Left ventricle myocardium inferior (tissue), 1 donor: ENCODE results near the gene DIPK1B. TPM values are rescaled to one million over a fixed set of nuclear protein-coding genes. Genes with fewer than 3 reads are reported as not detected.
A peak's percentile ranks its signal among the peaks of the same experiment; 100 is the strongest.

ENCODE experiments used
- DNase-seq: peaks from one replicate; pipeline ENCODE4 v3.0.0-alpha.2; 2020
- H3K27ac ChIP-seq: fragments of 200-600 bp; replicated peaks from 2 replicates; pipeline ENCODE4 v1.8.0; 2021
- H3K27me3 ChIP-seq: fragments of 200-600 bp; 2 replicates; pipeline ENCODE4 v1.8.0; 2021; ENCODE audit warnings: low read depth
- H3K36me3 ChIP-seq: fragments of 200-600 bp; 2 replicates; pipeline ENCODE4 v1.8.0; 2021
- H3K4me1 ChIP-seq: fragments of 200-600 bp; 2 replicates; pipeline ENCODE4 v1.8.0; 2021
- H3K4me3 ChIP-seq: fragments of 200-600 bp; 2 replicates; pipeline ENCODE4 v1.8.0; 2021; ENCODE audit warnings: mild to moderate bottlenecking, moderate library complexity
- H3K9me3 ChIP-seq: fragments of 200-600 bp; replicated peaks from 2 replicates; pipeline ENCODE4 v1.8.0; 2021
- CTCF ChIP-seq: fragments of 200-600 bp; IDR thresholded peaks from 2 replicates; pipeline ENCODE4 v1.8.0; 2021; ENCODE audit warnings: antibody characterized with exemption, mild to moderate bottlenecking, borderline replicate concordance
- intact Hi-C: fragments of 100-400 bp; cut with micrococcal nuclease; formaldehyde crosslinking; loops from one replicate; pipeline ENCODE4 v1.11.0; 2022
- total RNA-seq: library from RNA; stranded (reverse); fragmentation: NEBNext Ultra II Directional; extraction: Animal tissue kit (Norgen Biotek cat#: 25700); gene quantifications from one replicate; pipeline ENCODE4 v1.2.1, GENCODE V29; 2021
- donor health status: DM: no; HTN: yes; CAD: no; lungs with severe emphysema.

Gene DIPK1B
- total RNA-seq, 1 donor from 2014 or later: 21.4 TPM

GRCh38 chr9:136729144-136729543, 16.8 kb downstream of the DIPK1B start:
- Histone ChIP-seq H3K4me1 (peaks cover 56% of the 10 kb centered on the region), H3K27me3 (no peaks in the 10 kb centered on the region), H3K36me3 (peaks cover 28% of the 10 kb centered on the region), H3K9me3 (no peaks in the 10 kb centered on the region), H3K4me3 (peak overlapping the region; percentile 85), H3K27ac (peak overlapping the region; percentile 87)
- no peak for TF ChIP-seq CTCF
- no peak for DNase-seq
- intact Hi-C loops: no loop called here

GRCh38 chr9:136729926-136730325, 17.6 kb downstream of the DIPK1B start:
- Histone ChIP-seq H3K4me1 (peaks cover 48% of the 10 kb centered on the region), H3K27me3 (no peaks in the 10 kb centered on the region), H3K4me3 (no peak overlapping the region), H3K27ac (no peak overlapping the region), H3K9me3 (no peaks in the 10 kb centered on the region), H3K36me3 (peaks cover 20% of the 10 kb centered on the region)
- DNase-seq: no peak
- intact Hi-C loops: no loop called here
- TF ChIP-seq CTCF: no peak

GRCh38 chr9:136732444-136733178, 20.2 kb downstream of the DIPK1B start:
- H3K36me3 ChIP-seq: no peaks in the 10 kb centered on the region
- peaks cover 21% of the 10 kb centered on the region for H3K4me1 ChIP-seq
- no peaks in the 10 kb centered on the region for H3K9me3 ChIP-seq
- no peak for DNase-seq
- H3K27me3 ChIP-seq: no peaks in the 10 kb centered on the region
- H3K4me3 ChIP-seq: no peak overlapping the region
- intact Hi-C loops: no loop called here
- H3K27ac ChIP-seq: no peak overlapping the region
- TF ChIP-seq CTCF: no peak

- no peak overlapping the region for H3K27ac ChIP-seq
- H3K9me3 ChIP-seq: no peaks in the 10 kb centered on the region
- peaks cover 12% of the 10 kb centered on the region for H3K4me1 ChIP-seq
- no peak overlapping the region for H3K4me3 ChIP-seq
- H3K36me3 ChIP-seq: no peaks in the 10 kb centered on the region
- no peak for TF ChIP-seq CTCF
- no peaks in the 10 kb centered on the region for H3K27me3 ChIP-seq
- intact Hi-C loops: no loop called here
- DNase-seq: no peak
Measured at GRCh38 chr9:136733611-136734010, 21.2 kb downstream of the DIPK1B start.

GRCh38 chr9:136734837-136735496, 22.6 kb downstream of the DIPK1B start:
- no peak for DNase-seq
- no peaks in the 10 kb centered on the region for H3K9me3 ChIP-seq
- intact Hi-C loops: no loop called here

More at GRCh38 chr9:136734837-136735496, 22.6 kb downstream of the DIPK1B start:
- TF ChIP-seq CTCF: no peak
- H3K27ac ChIP-seq: no peak overlapping the region
- H3K4me3 ChIP-seq: no peak overlapping the region
- no peaks in the 10 kb centered on the region for H3K36me3 ChIP-seq
- no peaks in the 10 kb centered on the region for H3K27me3 ChIP-seq
- H3K4me1 ChIP-seq: no peaks in the 10 kb centered on the region
